Forelimb muscle (tissue), 1 donor: ENCODE results near the gene PLXNA2. TPM values are rescaled to one million over a fixed set of nuclear protein-coding genes. Genes with fewer than 3 reads are reported as not detected.
A peak's percentile ranks its signal among the peaks of the same experiment; 100 is the strongest.

Source experiments
- DNase-seq: peaks from one replicate; pipeline ENCODE4 v3.0.0-alpha.2; 2013; ENCODE audit warnings: low read depth
- polyA plus RNA-seq: library from polyadenylated mRNA; unstranded; fragments of 120-200 nt; gene quantifications from one replicate; pipeline ENCODE4 v1.2.1, GENCODE V29; 2013; ENCODE audit not compliant: insufficient read length

The PLXNA2 gene
- polyA plus RNA-seq, 1 donor = 36.3 TPM

GRCh38 chr1:208043691-208044181, 200.4 kb downstream of the PLXNA2 start:
- no peak for DNase-seq

DNA sequence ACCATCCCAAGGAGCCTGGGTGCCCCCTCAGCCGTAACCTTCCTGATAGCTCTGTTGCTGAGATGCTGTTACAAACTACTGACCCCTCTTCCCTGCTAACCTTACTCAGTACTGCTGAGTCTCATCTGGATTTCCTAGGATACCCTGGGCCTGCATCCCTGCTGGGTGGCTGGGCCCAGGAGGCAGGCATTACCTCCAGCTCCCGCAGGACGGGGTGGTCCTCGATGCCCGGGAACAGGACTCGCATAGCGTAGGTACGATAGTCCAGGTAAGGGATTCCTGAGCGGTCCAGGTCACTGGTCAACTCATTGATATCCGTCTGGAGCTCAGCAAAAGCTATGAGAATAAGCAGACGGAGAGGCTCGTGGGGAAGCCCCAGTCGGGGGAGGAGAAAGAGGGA, 201.3 kb downstream of the PLXNA2 start:
- DNase-seq = no peak

DNA sequence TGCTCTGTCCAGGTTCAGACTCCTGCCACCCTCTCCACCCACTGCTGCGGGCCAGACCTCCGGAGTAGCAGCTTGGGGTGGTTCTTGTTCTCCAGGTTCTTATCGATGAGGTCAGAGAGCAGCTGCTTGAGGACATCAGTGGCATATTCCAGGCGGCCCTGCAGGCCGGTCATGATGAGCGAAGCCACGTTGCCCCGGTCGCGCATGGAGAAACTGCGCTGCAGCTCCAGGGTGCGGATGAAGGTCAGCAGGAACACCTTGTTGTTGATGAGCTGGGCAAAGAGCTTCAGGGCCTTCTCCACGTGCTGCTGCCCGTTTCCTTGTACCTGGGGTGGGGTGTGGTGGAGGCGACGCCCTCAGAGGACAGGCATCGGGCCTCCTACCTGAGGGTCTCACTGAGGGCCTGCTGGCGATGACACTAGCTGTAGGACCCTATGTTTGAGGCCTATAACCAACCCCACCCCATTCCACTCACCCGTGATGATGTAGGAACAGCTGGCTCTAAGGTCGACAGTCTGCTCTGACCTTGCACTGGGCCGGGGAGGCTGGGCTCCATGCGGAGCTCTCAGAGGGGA, 202.1 kb downstream of the PLXNA2 start:
- DNase-seq = no peak

DNA sequence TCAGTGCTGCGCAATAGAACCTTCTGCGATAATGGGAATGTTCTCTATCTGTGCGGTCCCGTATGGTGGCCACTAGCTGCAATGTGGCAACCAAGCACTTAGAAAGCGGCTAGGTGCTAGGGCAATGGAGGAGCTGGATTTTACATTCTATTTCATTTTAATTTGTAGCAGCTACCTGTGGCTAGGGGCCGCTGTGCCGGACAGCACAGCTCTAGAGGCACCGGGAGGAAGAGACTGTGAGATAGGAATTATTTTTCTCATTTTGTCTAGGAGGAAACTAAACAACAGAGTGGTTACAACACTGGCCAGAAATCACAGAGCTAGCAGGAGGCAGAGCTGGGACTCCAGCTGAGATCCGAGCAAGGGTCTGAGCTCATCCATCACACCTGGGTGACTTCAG, 202.7 kb downstream of the PLXNA2 start:
- no peak for DNase-seq

GRCh38 chr1:208040821-208041297, 203.3 kb downstream of the PLXNA2 start:
- DNase-seq = no peak

DNA sequence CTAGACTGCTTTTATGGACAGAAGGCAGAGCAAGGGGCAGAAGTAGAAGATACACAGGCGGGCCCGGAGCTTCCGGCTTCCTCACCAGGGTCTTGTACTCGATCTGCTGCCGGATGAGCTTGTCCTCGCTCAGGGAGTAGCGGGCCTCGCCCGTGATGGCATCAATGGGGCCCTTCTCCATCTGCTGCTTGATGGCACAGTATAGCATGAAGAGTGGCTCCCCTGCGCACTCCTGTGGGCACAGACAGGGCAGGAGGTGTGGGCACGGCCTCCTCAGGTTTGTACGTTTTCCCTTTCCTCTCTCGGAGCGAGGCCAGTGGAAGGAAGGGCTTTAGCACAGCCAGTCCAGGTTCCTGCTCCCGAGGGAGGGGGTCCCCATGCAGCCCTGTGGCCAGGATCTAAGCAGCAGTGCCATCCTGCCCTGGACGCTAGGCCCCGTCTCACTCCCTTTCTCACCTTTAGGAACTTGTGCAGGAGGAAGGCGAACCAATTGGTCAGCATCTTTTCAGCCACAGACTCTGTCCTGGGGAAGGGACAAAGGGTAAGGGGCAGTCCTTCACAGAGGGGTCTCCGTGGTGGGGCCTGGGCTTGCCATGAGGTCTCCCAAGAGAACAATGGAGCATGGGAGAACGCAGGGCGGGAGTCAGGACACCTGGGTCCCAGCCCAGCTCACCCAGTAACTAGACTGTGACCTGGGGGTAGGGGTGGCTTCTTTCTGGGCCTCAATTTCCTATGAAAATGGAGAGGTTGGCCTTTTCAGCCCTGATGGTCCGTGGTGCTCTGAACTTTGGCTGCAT, 204.4 kb downstream of the PLXNA2 start:
- DNase-seq = no peak

DNA sequence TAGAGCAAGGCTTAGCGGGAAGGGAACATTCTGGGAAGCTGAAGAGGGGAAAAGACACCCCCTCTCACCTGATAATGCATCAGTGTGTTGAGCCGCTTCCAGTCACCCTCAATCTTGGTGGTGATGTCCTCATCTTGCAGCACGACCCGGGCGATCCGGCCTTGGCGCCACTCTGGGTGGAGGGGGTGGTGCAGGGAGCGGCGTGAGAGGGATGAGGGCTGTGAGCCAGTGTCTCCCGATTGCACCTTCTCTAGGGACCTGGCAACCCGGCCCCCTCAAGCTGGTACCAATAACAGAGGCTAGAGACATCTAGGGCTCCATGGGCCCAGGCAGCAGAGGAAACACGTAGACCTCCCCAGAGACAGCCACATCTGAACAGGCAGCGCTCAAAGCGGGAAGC, 205.9 kb downstream of the PLXNA2 start:
- no peak for DNase-seq

- DNase-seq = no peak
Measured at GRCh38 chr1:208036918-208037766, 207.0 kb downstream of the PLXNA2 start.

DNA sequence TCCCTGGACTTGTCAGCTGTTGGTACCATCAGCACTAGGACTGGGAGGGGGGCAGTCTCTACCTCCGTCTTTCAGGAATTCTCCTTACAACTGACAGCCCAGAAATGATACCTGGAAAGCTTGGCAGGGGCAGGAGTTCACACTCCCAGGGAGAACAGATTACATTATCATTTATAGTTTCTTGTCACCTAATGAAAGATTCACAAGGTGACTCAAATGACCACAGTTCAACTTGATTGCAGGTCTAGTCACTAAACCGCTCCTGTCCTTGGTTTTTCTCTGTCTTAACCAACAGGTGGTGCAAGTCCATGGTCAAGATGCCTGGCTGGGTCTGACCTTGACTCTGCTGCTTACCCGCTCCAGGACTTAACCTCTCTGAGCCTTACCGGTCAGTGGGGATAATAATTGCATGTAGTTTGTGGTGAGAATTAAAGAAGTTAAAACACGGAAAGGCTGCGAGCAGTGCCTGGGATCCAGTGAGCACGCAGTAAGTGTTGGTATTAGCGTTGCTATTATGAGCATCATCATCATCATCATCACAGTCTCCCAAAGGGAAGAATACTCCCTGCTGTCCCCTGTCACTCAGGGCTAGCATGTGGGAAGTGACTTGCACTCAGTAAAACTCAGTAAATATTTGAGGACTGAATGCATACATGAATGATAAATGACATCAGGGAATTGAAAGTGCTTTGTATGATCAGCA, 207.9 kb downstream of the PLXNA2 start:
- DNase-seq = no peak

- DNase-seq = no peak
Measured at GRCh38 chr1:208034135-208034534, 210.0 kb downstream of the PLXNA2 start.

DNA sequence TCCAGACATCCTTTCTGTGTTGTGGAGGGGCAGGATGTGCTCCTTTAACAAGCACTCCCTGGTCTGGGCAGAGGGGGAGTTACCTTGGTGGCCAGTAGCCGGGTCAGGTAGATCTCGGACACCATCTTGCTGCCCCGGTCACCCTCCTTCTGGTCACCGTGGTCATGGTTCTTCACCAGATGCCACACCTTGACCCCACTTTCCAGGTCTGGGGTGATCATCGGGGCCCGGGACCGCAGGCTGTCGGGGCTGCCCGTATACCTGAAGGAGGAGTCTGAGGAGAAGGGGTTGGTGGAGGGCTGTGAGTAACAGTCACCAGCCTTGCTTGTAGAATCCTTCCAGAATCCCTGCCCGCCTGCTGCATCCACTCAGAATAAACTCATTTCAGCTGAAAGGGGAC, 210.9 kb downstream of the PLXNA2 start:
- no peak for DNase-seq

DNA sequence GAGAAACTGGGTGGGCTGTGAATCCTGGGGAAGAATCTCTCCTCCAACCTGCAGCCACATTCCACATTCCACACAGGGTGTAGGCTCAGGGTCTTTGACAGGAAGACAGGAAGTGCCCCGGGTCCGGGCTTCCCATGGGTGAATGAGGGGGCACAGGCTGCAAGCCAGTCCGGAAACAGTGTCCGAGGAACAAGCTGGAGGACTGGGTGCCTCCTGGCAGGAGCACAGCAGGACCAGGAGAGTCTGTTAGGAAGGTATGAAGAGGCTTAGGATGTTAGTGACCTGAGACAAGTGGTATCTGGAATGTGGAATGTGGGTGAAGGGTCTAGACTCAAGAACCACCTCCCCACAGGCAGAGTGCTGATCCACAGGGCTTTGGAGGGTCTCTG, 212.3 kb downstream of the PLXNA2 start:
- DNase-seq = no peak

- DNase-seq = no peak
Measured at GRCh38 chr1:208031316-208031931, 212.8 kb downstream of the PLXNA2 start.

DNA sequence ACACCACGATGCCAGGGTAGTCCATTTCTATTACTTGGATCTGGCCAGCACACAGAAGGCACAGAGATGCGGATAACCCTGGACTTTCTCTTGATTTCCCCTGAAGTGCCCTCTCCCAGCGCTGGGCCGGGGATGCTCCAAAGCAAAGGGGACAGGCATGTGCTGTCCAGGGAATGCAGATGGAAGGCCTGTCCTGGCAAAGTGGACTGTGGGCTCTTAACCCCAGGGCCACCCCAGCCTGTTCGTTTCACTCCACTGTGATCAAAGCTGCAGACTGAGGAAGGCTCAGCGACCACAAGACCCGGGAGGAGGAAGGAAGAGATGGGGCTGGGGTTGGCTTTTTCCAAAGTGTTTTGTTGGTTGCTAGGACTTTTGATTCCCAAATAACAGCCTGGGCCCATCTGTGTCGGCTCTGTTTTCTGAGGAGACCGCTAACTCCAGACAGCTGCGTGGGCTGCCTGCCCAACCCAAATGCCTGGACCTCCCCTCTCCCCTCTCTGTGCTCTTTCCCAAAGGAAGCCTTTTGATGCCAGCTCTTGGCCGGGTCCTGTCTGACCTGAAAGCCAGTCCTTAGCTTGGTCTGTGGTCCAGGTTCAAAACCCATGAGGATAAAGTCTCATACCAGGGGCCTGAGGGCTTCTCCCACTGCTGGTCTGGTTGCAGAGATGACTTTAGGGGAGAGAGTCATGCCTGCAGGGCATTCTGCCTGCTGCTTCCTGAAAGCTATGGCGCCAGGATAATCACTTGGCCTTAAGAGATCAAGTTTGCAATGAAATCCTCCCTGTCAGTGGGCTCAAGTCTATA, 213.7 kb downstream of the PLXNA2 start:
- peak; percentile 86 for DNase-seq

- DNase-seq = peak; percentile 76
Measured at GRCh38 chr1:208029381-208030287, 214.6 kb downstream of the PLXNA2 start.

- DNase-seq = no peak
Measured at GRCh38 chr1:208028526-208028925, 215.7 kb downstream of the PLXNA2 start.

- no peak for DNase-seq
Measured at GRCh38 chr1:208027861-208028260, 216.3 kb downstream of the PLXNA2 start.

GRCh38 chr1:208026880-208027438, 217.2 kb downstream of the PLXNA2 start:
- DNase-seq = no peak

DNA sequence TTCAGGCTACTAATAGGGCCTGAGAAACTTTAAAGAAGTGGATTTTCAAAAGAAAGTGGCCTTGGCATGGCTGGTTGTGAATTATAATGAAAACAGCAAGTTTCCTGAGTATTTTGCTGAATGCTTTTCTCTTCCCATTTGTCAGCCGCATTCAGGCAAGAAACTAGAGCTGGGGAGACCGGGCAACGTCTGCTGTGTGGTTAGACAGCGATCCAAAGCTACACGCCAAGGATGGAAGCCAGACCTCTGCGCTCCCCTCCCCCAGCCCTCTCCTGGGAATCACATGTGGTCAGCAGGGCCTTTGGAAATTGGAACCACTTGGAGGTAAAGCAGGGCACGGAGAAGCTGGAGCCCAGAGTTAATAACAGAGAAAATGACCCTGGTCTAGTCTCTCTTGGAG, 219.2 kb downstream of the PLXNA2 start:
- no peak for DNase-seq
